BE2C (cell line): ENCODE results near the gene HSPA1B.
"Not testable (repeated sequence)": the region's sequence is repeated elsewhere in the genome, so short reads cannot be mapped to it uniquely, and the experiment has no call there.

Experiments used
- DNase-seq: peaks from one replicate; pipeline ENCODE4 v3.0.0-alpha.2; 2020
- H3K27me3 ChIP-seq: fragments of 250-450 bp; sonication (Bioruptor Pico); 2 replicates; pipeline ENCODE4 v1.5.1; 2020; ENCODE audit warnings: mild to moderate bottlenecking
- H3K36me3 ChIP-seq: fragments of 250-450 bp; sonication (Bioruptor Pico); 2 replicates; pipeline ENCODE4 v1.5.1; 2020; ENCODE audit warnings: mild to moderate bottlenecking
- H3K4me1 ChIP-seq: fragments of 250-450 bp; sonication (Bioruptor Pico); 2 replicates; pipeline ENCODE4 v1.5.1; 2020
- H3K4me3 ChIP-seq: 2 replicates; pipeline ENCODE4 v1.5.1; 2011; ENCODE audit warnings: low read depth, low read length
- H3K9me3 ChIP-seq: fragments of 250-450 bp; sonication (Bioruptor Pico); 2 replicates; pipeline ENCODE4 v1.5.1; 2020
- TF ChIP-seq, protein P1 (sequence below): IDR thresholded peaks from 2 replicates; pipeline ENCODE4 v1.5.1; 2012; ENCODE audit warnings: mild to moderate bottlenecking, low read depth, low read length

The HSPA1B gene

DNA sequence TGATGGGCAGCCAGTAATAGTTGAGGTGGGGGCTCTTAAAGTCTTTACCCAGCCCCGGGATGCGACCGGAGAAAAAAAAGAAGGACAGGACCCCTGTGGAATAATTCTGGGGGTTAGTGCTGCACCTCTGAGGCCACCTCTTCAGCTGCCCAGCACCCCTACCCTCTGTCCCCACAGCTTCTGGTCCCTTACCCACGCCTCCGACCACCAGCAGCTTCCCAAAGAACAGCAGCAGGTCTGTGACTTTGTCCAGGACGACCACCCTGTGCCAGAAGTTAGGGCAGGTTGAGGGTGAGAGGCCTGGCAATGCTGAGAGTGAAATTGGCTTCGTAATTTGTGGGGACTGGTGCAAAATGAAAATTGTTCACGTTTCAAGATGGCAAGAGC lies 37.3 kb downstream of the HSPA1B start:
- H3K9me3 ChIP-seq = no peaks in the 10 kb centered on the region
- no peak for DNase-seq
- H3K4me1 ChIP-seq = no peaks in the 10 kb centered on the region
- 0 out of 2 replicates have a peak, but pooled peaks cover 2% of the 10 kb centered on the region for H3K36me3 ChIP-seq
- TF ChIP-seq, protein P1, sequence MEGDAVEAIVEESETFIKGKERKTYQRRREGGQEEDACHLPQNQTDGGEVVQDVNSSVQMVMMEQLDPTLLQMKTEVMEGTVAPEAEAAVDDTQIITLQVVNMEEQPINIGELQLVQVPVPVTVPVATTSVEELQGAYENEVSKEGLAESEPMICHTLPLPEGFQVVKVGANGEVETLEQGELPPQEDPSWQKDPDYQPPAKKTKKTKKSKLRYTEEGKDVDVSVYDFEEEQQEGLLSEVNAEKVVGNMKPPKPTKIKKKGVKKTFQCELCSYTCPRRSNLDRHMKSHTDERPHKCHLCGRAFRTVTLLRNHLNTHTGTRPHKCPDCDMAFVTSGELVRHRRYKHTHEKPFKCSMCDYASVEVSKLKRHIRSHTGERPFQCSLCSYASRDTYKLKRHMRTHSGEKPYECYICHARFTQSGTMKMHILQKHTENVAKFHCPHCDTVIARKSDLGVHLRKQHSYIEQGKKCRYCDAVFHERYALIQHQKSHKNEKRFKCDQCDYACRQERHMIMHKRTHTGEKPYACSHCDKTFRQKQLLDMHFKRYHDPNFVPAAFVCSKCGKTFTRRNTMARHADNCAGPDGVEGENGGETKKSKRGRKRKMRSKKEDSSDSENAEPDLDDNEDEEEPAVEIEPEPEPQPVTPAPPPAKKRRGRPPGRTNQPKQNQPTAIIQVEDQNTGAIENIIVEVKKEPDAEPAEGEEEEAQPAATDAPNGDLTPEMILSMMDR = no peak
- no peak overlapping the region for H3K4me3 ChIP-seq
- H3K27me3 ChIP-seq = no peaks in the 10 kb centered on the region

GRCh38 chr6:31865205-31866118 lies 37.9 kb downstream of the HSPA1B start:
- Histone ChIP-seq H3K4me1 (no peaks in the 10 kb centered on the region), H3K4me3 (no peak overlapping the region), H3K27me3 (no peaks in the 10 kb centered on the region), H3K9me3 (no peaks in the 10 kb centered on the region), H3K36me3 (no peaks in the 10 kb centered on the region)
- TF ChIP-seq, protein P1 = no peak
- no peak for DNase-seq

DNA sequence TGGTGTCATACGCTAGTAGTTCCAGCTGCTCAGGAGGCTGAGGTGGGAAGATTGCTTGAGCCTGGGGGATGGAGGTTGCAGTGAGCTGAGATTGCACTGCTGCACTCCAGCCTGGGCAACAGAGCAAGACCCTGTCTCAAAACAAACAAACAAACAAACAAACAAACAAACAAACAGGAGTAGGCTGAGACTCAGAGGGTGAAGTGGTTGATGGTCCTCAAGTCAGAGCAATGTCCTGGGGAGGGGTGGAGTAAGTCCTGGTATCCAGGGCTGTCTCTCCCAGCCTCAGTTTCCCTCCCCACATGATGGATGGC lies 41.1 kb downstream of the HSPA1B start:
- H3K4me1 ChIP-seq, H3K9me3 ChIP-seq, H3K4me3 ChIP-seq, H3K36me3 ChIP-seq, H3K27me3 ChIP-seq, DNase-seq: not testable (repeated sequence)

DNA sequence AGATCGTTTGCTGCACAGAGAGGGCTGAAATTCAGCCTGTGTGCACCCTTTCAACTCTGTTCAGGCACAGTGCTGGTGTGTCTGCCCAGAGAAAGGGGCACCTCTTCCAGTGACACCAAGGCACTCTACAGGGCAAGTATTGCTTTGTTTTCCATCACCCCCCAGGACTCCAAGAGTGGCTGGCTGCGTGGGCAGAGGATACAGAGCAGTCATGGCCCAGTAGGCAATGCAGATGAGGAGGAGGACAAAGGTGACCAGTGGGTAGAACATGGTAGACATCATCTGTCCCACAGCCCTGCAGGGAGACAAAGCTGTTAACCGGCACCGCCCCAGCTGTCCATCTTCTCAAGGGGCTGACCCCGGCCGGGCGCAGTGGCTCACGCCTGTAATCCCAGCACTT lies 41.8 kb downstream of the HSPA1B start:
- no peak for DNase-seq
- no peaks in the 10 kb centered on the region for H3K4me1 ChIP-seq
- no peaks in the 10 kb centered on the region for H3K36me3 ChIP-seq
- no peaks in the 10 kb centered on the region for H3K9me3 ChIP-seq
- no peak overlapping the region for H3K4me3 ChIP-seq
- TF ChIP-seq, protein P1 = no peak
- H3K27me3 ChIP-seq = no peaks in the 10 kb centered on the region

DNA sequence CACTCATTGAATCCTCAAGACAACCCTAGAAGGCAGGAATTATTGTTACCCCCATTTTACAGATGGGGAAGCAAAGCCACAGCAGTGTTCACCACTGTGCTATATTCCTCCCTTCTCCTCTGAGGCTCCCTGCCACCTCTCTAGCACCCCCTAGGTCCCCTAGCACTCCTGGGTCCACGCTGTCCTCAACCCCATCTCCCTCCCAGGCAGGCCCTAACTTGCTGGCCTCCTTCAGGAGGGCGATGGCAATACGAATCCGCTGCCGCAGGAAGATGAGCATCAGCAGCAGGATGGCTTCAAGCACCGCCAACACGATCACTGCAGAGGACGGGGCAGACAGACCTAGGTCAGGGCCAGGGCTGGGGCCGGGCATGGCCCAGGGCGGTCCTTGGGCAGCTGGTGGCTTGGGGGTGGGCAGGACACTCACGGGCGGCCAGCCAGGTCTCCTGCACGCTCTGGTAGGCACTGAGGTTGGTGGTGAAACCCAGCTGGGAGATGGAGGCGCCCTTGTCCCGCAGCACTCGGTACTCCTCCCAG lies 42.9 kb downstream of the HSPA1B start:
- Histone ChIP-seq H3K4me3 (no peak overlapping the region), H3K27me3 (no peaks in the 10 kb centered on the region), H3K4me1 (no peaks in the 10 kb centered on the region), H3K36me3 (no peaks in the 10 kb centered on the region), H3K9me3 (no peaks in the 10 kb centered on the region)
- TF ChIP-seq, protein P1 = peak; percentile 6; the same call in 1 of the 2 replicates
- DNase-seq = no peak

DNA sequence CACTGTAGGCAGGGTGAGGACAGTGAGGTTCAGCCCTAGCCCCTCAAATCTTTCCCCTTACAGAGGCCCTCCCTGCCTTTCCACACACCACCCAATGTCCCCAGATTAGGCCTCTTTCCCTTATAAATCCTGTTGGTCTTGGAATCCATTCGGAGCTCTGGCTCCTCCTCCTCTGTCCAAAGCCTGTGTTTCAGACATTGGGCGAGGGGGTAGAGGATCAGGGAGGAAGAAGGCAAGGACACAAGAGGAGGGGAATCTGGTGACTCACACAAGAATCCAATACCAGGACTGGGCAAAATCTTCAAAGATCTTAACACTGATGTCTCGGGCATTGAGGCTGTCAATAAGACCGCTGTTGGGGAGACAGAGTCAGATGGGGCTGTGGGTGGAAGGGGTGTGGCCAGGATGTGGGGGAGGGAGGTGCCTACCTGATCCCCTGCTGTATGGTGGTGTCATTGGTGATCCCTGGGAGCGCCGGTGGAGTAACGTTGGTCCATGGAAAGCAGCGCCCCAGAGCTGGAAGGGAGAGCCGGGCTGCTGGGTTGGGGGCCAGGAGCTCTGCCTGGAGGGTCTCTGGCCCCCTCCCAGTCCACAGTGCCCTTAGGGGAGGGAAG lies 43.6 kb downstream of the HSPA1B start:
- H3K36me3 ChIP-seq = no peaks in the 10 kb centered on the region
- TF ChIP-seq, protein P1 = no peak
- no peaks in the 10 kb centered on the region for H3K9me3 ChIP-seq
- H3K4me3 ChIP-seq = no peak overlapping the region
- H3K4me1 ChIP-seq = no peaks in the 10 kb centered on the region
- no peak for DNase-seq
- H3K27me3 ChIP-seq = no peaks in the 10 kb centered on the region
